Fibroblast of pulmonary artery (primary cell): ENCODE data around the gene IRX6.

Experiments
- DNase-seq: peaks from one replicate; pipeline ENCODE4 v3.0.0-alpha.2; 2010; ENCODE audit warnings: low read depth
- H3K4me3 ChIP-seq: replicated peaks from 2 replicates; pipeline ENCODE4 v1.5.1; 2011; ENCODE audit warnings: low read depth, mild to moderate bottlenecking, control low read depth, low read length, moderate library complexity
- TF ChIP-seq, protein P1 (sequence below): IDR thresholded peaks from 2 replicates; pipeline ENCODE4 v1.5.1; 2011; ENCODE audit warnings: mild to moderate bottlenecking, control low read depth, low read length, inconsistent platforms; ENCODE audit errors: missing control alignments

The IRX6 gene

DNA sequence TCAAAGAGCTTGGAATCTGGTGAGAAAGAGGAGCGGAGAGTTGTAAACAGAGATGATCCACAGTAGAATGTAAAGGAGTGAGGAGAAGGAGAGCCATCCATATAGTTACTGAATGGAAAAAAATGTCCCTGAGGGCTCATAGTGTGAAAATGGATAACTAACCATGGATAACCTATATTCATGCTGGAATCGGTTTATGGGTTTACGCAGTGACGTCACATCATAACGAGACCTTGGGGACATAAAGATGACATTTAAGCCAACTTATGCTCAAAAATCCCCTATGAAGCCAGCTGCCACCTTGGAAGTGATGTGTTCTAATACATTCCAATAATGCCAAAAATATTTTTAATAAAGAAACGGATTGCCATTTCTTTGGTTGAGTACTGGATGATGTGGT lies 22.5 kb downstream of the IRX6 start:
- DNase-seq = no peak

DNA sequence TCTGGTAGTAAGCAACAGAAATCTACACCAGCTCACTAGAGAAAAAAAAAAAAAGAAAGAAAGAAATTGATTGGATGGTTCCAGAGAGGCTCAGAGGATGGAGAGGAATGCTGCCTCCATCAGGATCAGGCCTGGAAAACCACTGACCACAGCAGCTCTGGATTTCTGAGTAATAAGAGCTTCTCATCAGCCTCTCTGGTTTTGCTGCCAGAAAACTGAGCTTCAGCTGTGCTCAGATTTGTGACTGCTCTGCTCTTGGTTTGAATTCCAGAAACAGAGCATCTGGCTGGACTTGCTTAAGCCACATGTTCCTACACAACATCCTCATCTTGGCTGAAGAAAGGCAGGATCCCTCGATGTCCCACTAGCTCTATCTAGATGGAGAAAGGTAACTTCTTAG lies 25.9 kb downstream of the IRX6 start:
- no peak overlapping the region for H3K4me3 ChIP-seq
- TF ChIP-seq, protein P1, sequence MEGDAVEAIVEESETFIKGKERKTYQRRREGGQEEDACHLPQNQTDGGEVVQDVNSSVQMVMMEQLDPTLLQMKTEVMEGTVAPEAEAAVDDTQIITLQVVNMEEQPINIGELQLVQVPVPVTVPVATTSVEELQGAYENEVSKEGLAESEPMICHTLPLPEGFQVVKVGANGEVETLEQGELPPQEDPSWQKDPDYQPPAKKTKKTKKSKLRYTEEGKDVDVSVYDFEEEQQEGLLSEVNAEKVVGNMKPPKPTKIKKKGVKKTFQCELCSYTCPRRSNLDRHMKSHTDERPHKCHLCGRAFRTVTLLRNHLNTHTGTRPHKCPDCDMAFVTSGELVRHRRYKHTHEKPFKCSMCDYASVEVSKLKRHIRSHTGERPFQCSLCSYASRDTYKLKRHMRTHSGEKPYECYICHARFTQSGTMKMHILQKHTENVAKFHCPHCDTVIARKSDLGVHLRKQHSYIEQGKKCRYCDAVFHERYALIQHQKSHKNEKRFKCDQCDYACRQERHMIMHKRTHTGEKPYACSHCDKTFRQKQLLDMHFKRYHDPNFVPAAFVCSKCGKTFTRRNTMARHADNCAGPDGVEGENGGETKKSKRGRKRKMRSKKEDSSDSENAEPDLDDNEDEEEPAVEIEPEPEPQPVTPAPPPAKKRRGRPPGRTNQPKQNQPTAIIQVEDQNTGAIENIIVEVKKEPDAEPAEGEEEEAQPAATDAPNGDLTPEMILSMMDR = no peak
- no peak for DNase-seq

More for the DNA sequence above, 22.5 kb downstream of the IRX6 start:
- H3K4me3 ChIP-seq = no peak overlapping the region
- TF ChIP-seq, protein P1 = no peak

DNA sequence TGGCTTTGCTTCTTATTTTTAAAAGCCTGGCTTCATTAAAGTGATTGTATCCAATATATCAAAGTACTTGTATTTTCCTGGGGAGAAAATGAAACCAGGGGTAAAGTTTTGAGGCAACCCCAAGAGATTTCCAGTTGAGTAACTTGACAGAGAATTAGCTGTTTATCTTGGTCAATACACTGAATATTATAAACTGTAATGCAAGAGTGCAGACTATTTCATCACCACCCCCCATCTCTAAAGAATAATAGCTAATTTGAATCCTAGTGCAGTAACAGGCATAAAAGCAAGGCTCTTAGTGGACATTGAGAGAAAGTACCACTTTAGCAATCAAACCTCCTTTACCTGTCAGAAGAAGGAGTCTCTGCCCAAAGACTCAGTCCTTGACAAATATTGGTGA lies 27.0 kb downstream of the IRX6 start:
- TF ChIP-seq, protein P1 = no peak
- no peak overlapping the region for H3K4me3 ChIP-seq
- DNase-seq = no peak

DNA sequence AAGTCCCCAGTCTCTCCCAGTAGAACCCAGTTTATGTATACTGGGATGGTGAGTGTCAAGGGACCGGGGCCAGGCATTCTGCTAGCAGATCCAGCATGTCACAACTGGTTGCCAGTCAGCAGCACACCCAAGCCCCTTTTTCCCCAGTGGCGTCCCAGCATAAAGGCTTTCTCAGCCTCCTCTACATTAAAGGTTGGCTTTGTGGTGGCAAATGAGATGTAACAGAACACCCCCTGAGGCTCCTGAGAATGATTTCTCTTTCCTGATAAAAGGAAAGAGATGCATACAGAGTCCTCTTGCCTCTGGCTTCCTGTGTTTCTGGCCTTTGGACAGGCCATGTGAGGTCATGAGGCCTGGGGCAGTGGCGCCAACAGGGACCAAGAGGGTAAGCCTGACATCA lies 27.9 kb downstream of the IRX6 start:
- no peak overlapping the region for H3K4me3 ChIP-seq
- TF ChIP-seq, protein P1 = no peak
- DNase-seq = no peak

DNA sequence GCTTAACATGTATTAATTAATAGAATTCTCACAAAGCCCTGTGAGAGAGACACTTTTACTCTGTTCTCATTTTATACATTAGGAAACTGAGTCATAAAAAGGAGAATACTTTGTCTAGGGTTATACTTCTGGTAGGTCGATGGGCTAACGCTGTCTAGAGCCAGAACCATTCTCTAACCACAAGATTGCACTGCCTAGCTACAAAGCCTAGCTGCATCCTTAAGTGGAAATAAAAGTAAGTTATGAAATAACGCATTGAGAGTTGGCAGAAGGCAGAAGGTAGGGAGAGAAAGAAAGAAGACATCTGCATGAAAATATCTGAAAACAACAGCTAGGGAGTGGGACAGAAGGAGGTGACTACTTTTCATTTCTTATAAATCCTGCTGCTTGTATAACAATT lies 33.2 kb downstream of the IRX6 start:
- DNase-seq = no peak
- H3K4me3 ChIP-seq = no peak overlapping the region
- TF ChIP-seq, protein P1 = no peak

DNA sequence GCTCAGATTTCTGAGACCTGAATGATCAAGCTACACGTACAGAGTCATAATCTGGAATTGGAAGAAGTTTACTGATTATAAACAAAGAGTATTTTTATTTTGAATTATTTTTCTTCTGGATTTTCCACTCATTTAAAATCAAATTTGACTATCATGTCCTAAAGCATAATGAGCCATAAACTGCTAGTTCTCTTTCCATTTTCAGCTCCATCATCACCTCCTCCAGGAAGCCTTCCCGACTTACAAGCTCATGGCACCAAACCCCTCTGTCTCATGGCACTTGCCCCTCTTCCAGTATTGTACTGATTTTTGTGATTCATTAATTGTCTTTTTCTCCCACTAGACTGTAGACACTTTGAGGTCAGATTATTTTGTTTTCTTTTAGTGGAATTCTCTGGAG lies 35.9 kb downstream of the IRX6 start:
- no peak for DNase-seq
- TF ChIP-seq, protein P1 = no peak
- no peak overlapping the region for H3K4me3 ChIP-seq

DNA sequence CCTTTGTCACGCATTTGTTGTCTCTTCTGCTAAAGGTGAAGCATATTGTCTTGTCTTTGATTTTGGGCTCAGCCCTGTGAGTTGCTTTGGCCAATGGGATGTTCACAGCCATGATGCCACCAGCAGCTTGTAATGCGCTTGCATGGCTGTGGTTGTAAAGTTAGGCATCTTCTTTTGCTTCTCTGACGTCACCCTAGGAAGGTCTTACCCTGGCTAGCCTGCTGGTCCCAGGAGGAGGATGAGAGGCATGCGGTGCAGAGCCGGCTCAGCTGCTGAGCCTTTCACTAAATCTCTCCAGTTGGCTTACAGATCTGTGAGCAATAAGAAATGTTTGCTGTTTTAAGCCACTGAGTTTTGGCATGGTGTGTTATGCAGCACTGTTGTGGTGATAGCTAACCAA lies 40.8 kb downstream of the IRX6 start:
- DNase-seq = no peak
- TF ChIP-seq, protein P1 = no peak
- no peak overlapping the region for H3K4me3 ChIP-seq
